Loucy (cell line): ENCODE results near the gene MAPRE3.

Source experiments
- EZH2phosphoT487 ChIP-seq: fragments of 200-600 bp; IDR thresholded peaks from 2 replicates; pipeline ENCODE4 v1.6.1; 2018; ENCODE audit warnings: antibody characterized with exemption, mild to moderate bottlenecking, moderate library complexity, borderline replicate concordance
- TF ChIP-seq, protein P1 (sequence below): fragments of 200-600 bp; sonication (generic); conservative IDR thresholded peaks from 2 replicates; pipeline ENCODE4 v1.5.1; 2014; ENCODE audit warnings: mild to moderate bottlenecking, antibody characterized with exemption, low read length

- TF ChIP-seq, protein P1, sequence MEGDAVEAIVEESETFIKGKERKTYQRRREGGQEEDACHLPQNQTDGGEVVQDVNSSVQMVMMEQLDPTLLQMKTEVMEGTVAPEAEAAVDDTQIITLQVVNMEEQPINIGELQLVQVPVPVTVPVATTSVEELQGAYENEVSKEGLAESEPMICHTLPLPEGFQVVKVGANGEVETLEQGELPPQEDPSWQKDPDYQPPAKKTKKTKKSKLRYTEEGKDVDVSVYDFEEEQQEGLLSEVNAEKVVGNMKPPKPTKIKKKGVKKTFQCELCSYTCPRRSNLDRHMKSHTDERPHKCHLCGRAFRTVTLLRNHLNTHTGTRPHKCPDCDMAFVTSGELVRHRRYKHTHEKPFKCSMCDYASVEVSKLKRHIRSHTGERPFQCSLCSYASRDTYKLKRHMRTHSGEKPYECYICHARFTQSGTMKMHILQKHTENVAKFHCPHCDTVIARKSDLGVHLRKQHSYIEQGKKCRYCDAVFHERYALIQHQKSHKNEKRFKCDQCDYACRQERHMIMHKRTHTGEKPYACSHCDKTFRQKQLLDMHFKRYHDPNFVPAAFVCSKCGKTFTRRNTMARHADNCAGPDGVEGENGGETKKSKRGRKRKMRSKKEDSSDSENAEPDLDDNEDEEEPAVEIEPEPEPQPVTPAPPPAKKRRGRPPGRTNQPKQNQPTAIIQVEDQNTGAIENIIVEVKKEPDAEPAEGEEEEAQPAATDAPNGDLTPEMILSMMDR, result no peak
- TF ChIP-seq EZH2phosphoT487, result no peak
Observed at GRCh38 chr2:26988058-26988860, 17.8 kb downstream of the MAPRE3 start.
